Measurements from ENCODE around the gene PRRC2B. TPM values are rescaled to one million over a fixed set of nuclear protein-coding genes. Genes with fewer than 3 reads are reported as not detected.
A peak's percentile ranks its signal among the peaks of the same experiment; 100 is the strongest.

The PRRC2B gene
- total RNA-seq, 4 donors from 2014 or later, result 81.7 to 159 (median 117) TPM

- no peak overlapping the region for H3K4me3 ChIP-seq (replicated peaks in 1 of 3)
- H3K36me3 ChIP-seq, result no peaks in the 10 kb centered on the region
- intact Hi-C loops (cut with DNase I), result no loop called here
- DNase-seq, result no peak
- no peak for TF ChIP-seq POLR2A (IDR thresholded peaks at IDR 0.05)
- no peak for TF ChIP-seq CTCF (IDR thresholded peaks at IDR 0.05)
- WGBS, 2 donors, result 56 to 58% methylated on average over 7 of the region's 7 CpGs
- H3K9me3 ChIP-seq, result no peaks in the 10 kb centered on the region
- H3K4me1 ChIP-seq, result peaks cover 45 to 58% of the 10 kb centered on the region in 2 donors
- H3K27me3 ChIP-seq, result no peaks in the 10 kb centered on the region
- H3K27ac ChIP-seq, result peak overlapping the region in 1 of 3 donors; percentile 18
Measured at GRCh38 chr9:131409458-131409992, 15.6 kb downstream of the PRRC2B start.

GRCh38 chr9:131410044-131410491 lies 16.2 kb downstream of the PRRC2B start:
- TF ChIP-seq CTCF (IDR thresholded peaks at IDR 0.05), result no peak
- TF ChIP-seq POLR2A (IDR thresholded peaks at IDR 0.05), result no peak
- WGBS, 2 donors, result 61 to 65% methylated on average over 6 to 7 of the region's 7 CpGs
- Histone ChIP-seq H3K27ac (peak overlapping the region in 1 of 3 donors; percentile 18), H3K36me3 (no peaks in the 10 kb centered on the region), H3K4me1 (peaks cover 42 to 58% of the 10 kb centered on the region in 2 donors), H3K4me3 (replicated peaks in 1 of 3) (no peak overlapping the region), H3K9me3 (no peaks in the 10 kb centered on the region), H3K27me3 (no peaks in the 10 kb centered on the region)
- no peak for DNase-seq
- intact Hi-C loops (cut with DNase I), result no loop called here

- Histone ChIP-seq H3K4me3 (replicated peaks in 1 of 3) (no peak overlapping the region), H3K9me3 (no peaks in the 10 kb centered on the region), H3K27me3 (no peaks in the 10 kb centered on the region), H3K36me3 (no peaks in the 10 kb centered on the region), H3K4me1 (peaks cover 28 to 51% of the 10 kb centered on the region in 2 donors), H3K27ac (no peak overlapping the region)
- intact Hi-C loops (cut with DNase I), result no loop called here
- TF ChIP-seq CTCF (IDR thresholded peaks at IDR 0.05) (no peak), POLR2A (IDR thresholded peaks at IDR 0.05) (no peak)
- WGBS, 2 donors, result 93% methylated on average over 15 of the region's 15 CpGs
- DNase-seq, result no peak
Measured at GRCh38 chr9:131411719-131412681, 18.1 kb downstream of the PRRC2B start.

GRCh38 chr9:131416509-131416908 lies 22.6 kb downstream of the PRRC2B start:
- Histone ChIP-seq H3K27ac (peak overlapping the region in 1 of 3 donors; percentile 49), H3K9me3 (no peaks in the 10 kb centered on the region), H3K36me3 (no peaks in the 10 kb centered on the region), H3K4me1 (peaks cover 28 to 50% of the 10 kb centered on the region in 2 donors), H3K27me3 (no peaks in the 10 kb centered on the region), H3K4me3 (replicated peaks in 1 of 3) (no peak overlapping the region)
- no peak for DNase-seq
- intact Hi-C loops (cut with DNase I), result no loop called here
- 89 to 91% methylated on average over 4 of the region's 4 CpGs for WGBS, 2 donors
- no peak for TF ChIP-seq POLR2A (IDR thresholded peaks at IDR 0.05)
- no peak for TF ChIP-seq CTCF (IDR thresholded peaks at IDR 0.05)
